Testis (tissue), 3 donors: ENCODE results near the gene KCNQ5. TPM values are rescaled to one million over a fixed set of nuclear protein-coding genes. Genes with fewer than 3 reads are reported as not detected.

Experiments
- DNase-seq: peaks from one replicate; pipeline ENCODE4 v3.0.0-alpha.2; 2019
- H3K27ac ChIP-seq, 2 donors: fragments of 200-600 bp; sonication (generic); one replicate each; pipeline ENCODE4 v1.5.1; 2019
- H3K27me3 ChIP-seq: fragments of 200-600 bp; sonication (generic); one replicate; pipeline ENCODE4 v1.5.1; 2019
- H3K36me3 ChIP-seq: fragments of 200-600 bp; sonication (generic); one replicate; pipeline ENCODE4 v1.5.1; 2017; ENCODE audit warnings: low read depth; ENCODE audit errors: missing control alignments
- H3K4me1 ChIP-seq: fragments of 200-600 bp; sonication (generic); one replicate; pipeline ENCODE4 v1.5.1; 2019
- H3K4me3 ChIP-seq, 2 donors: fragments of 200-600 bp; sonication (generic); one replicate each; pipeline ENCODE4 v1.5.1; 2017 to 2019
- H3K9me3 ChIP-seq: fragments of 200-600 bp; sonication (generic); one replicate; pipeline ENCODE4 v1.5.1; 2017
- POLR2A ChIP-seq: fragments of 450-650 bp; IDR thresholded peaks from one replicate; pipeline ENCODE4 v1.6.1; 2017; ENCODE audit warnings: antibody characterized with exemption, mild to moderate bottlenecking, moderate library complexity
- WGBS, 2 donors: methylation state at CpG; one replicate each; pipeline ENCODE4 v1.1.5; 2018; 5-methylcytosine and 5-hydroxymethylcytosine counted together
- intact Hi-C: fragments of 100-400 bp; cut with DNase I; formaldehyde crosslinking; loops from one replicate; pipeline ENCODE4 v1.15.1; 2023; ENCODE audit warnings: low total_unique reads
- polyA plus RNA-seq: library from polyadenylated mRNA; stranded (reverse); fragments of 350-450 nt; fragmentation: Illumina TruSeq; extraction: RNeasy Lipid Tissue Mini Kit (QIAGEN cat#74804); gene quantifications from one replicate; pipeline ENCODE4 v1.2.3, GENCODE V29; 2014; ENCODE audit warnings: low read depth, low replicate concordance; ENCODE audit not compliant: insufficient read depth
- total RNA-seq, 2 donors: library from RNA; depleted of rRNA; stranded (reverse); fragments of >200 nt; gene quantifications; one replicate each; pipeline ENCODE4 v1.2.3, GENCODE V29; 2016
- TF ChIP-seq, protein P1 (sequence below), 3 experiments: fragments of 450-650 bp in 2 of 3; fragments of 200-600 bp in 1 of 3; sonication (generic) in 1 of 3; IDR thresholded peaks; one replicate each; pipeline ENCODE4 v1.5.1; 2016 to 2019; ENCODE audit warnings: antibody characterized with exemption in 3 of 3, mild to moderate bottlenecking in 2 of 3, moderate library complexity in 1 of 3

The KCNQ5 gene
- total and polyA plus RNA-seq, 3 donors from 2014 or later, result 0.43 to 1.1 (median 0.73) TPM

DNA sequence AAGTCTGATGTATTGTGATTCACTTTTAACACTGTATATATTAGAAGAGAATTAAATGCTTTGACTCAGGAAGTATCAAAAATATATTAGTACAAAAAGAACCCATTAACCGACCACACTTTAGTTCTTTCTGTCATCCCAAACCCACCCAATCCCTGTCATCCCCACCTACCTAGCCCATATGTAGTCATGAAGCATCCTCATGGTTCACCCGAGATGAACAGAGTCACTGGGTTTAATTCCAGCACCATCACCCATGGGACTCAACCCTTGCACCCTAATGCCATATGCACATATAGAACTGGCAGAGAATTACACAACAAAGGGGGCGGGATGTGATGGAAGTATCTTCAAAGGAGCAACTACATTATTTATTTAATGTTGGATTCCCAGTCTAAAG, 462.0 kb downstream of the KCNQ5 start:
- no peak overlapping the region for H3K4me3 ChIP-seq
- H3K27ac ChIP-seq, result no peak overlapping the region
- TF ChIP-seq, protein P1, sequence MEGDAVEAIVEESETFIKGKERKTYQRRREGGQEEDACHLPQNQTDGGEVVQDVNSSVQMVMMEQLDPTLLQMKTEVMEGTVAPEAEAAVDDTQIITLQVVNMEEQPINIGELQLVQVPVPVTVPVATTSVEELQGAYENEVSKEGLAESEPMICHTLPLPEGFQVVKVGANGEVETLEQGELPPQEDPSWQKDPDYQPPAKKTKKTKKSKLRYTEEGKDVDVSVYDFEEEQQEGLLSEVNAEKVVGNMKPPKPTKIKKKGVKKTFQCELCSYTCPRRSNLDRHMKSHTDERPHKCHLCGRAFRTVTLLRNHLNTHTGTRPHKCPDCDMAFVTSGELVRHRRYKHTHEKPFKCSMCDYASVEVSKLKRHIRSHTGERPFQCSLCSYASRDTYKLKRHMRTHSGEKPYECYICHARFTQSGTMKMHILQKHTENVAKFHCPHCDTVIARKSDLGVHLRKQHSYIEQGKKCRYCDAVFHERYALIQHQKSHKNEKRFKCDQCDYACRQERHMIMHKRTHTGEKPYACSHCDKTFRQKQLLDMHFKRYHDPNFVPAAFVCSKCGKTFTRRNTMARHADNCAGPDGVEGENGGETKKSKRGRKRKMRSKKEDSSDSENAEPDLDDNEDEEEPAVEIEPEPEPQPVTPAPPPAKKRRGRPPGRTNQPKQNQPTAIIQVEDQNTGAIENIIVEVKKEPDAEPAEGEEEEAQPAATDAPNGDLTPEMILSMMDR (IDR thresholded peaks at IDR 0.05), result no peak
- TF ChIP-seq POLR2A, result no peak
- H3K4me1 ChIP-seq, result no peaks in the 10 kb centered on the region
- DNase-seq, result no peak
- 84 to 87% methylated on average over 3 of the region's 3 CpGs for WGBS, 2 donors
- no peaks in the 10 kb centered on the region for H3K27me3 ChIP-seq
- intact Hi-C loops, result no loop called here
- no peaks in the 10 kb centered on the region for H3K36me3 ChIP-seq
- no peaks in the 10 kb centered on the region for H3K9me3 ChIP-seq

DNA sequence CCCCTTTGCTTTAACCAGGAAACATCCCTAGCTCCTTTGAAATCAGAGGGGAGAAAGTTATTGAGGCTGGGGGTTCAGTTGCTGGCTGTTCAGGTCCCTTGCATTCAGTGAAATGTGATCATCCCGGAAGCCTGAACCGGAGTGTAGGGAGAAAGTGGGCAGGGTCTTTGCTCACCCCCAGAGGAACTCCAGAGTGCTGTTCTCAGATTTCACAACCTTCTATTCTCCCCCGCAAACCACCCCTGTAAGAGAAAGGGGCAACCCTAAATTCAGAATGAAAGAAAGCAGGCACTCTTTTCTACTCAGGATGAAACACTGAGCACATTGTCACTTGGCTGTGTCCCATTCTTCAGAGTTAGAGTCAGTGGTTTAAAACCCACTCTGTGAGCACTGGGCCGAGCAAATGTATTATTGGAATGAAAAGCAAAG, 463.6 kb downstream of the KCNQ5 start:
- no peak overlapping the region for H3K27ac ChIP-seq
- no peaks in the 10 kb centered on the region for H3K36me3 ChIP-seq
- H3K4me1 ChIP-seq, result no peaks in the 10 kb centered on the region
- WGBS, 2 donors, result 56 to 69% methylated on average over 4 of the region's 4 CpGs
- no peak overlapping the region for H3K4me3 ChIP-seq
- H3K27me3 ChIP-seq, result no peaks in the 10 kb centered on the region
- intact Hi-C loops, result no loop called here
- no peak for DNase-seq
- TF ChIP-seq, protein P1 (IDR thresholded peaks at IDR 0.05), result no peak
- TF ChIP-seq POLR2A, result no peak
- H3K9me3 ChIP-seq, result no peaks in the 10 kb centered on the region

DNA sequence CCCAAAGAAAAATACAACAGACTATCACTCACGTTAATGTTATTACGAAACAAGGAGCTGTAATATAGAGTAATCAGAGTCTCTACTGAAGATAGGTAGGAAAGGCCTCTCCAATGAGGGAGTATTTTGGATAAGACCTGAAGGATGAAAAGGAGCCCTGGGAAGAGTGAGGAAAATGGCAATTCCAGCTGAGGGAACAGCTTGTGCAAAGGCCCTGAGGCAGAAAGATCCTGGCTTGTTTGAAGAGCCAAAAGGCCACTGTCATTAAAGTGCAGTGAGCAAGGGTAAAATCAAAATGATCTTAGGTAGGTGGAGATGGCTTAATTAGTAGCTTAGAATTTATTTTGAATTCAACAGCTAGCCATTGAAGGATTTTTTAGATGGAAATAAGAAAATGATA, 464.9 kb downstream of the KCNQ5 start:
- no peak for TF ChIP-seq POLR2A
- TF ChIP-seq, protein P1 (IDR thresholded peaks at IDR 0.05), result no peak
- no peaks in the 10 kb centered on the region for H3K9me3 ChIP-seq
- no peak for DNase-seq
- 93 to 94% methylated on average over 2 of the region's 2 CpGs for WGBS, 2 donors
- H3K4me3 ChIP-seq, result no peak overlapping the region
- H3K27ac ChIP-seq, result no peak overlapping the region
- H3K4me1 ChIP-seq, result no peaks in the 10 kb centered on the region
- no peaks in the 10 kb centered on the region for H3K27me3 ChIP-seq
- intact Hi-C loops, result no loop called here
- no peaks in the 10 kb centered on the region for H3K36me3 ChIP-seq

DNA sequence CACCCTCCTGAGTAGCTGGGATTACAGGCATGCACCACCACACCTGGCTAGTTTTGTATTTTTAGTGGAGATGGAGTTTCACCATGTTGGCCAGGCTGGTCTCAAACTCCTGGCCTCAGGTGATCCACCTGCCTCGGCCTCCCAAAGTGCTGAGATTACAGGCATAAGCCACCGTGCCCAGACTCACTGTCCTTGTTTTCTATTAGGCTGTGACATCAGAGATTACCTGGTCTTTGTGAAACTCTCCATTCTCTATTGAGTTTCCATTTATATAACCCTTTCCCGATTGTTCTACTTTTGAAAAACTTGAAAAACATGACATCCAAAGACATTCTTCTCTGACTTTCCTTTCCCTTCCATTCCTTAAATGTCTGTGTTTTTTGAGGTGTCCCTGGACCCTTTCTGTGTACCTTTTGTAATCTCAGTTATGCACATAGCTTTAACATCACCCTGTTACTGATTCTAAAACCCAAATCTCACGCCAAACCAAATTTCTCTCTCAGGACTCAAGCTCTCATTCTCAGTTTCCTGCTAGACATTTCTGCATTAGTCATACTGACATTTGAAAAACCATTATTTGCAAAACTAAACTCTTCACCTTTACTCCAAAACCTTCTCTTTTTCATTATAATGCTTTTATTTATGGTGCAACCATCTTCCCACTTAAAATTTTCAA, 466.4 kb downstream of the KCNQ5 start:
- H3K9me3 ChIP-seq, result no peaks in the 10 kb centered on the region
- no peak overlapping the region for H3K4me3 ChIP-seq
- WGBS, 2 donors, result 94 to 97% methylated on average over 4 of the region's 4 CpGs
- H3K36me3 ChIP-seq, result no peaks in the 10 kb centered on the region
- no peak overlapping the region for H3K27ac ChIP-seq
- no peaks in the 10 kb centered on the region for H3K27me3 ChIP-seq
- intact Hi-C loops, result no loop called here
- TF ChIP-seq, protein P1 (IDR thresholded peaks at IDR 0.05), result no peak
- no peak for TF ChIP-seq POLR2A
- H3K4me1 ChIP-seq, result no peaks in the 10 kb centered on the region
- DNase-seq, result no peak

DNA sequence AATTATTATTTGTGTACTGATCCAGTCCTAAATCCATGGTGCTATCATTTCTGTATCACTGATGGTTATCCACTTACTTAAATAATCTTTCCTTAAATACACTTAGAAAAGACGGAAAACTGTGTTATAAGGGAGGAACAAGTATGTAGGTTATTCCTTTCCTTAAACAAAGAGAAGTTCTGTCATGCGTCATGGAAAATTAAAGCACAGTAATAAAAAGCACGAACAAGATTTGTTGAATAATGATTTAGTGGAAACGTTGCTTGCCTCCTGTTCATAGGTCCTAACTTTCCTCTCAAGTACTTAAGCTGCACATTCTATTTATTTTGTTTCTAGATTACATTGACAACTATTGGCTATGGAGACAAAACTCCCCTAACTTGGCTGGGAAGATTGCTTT, 483.1 kb downstream of the KCNQ5 start:
- no peak for DNase-seq
- 36 to 52% methylated on average over 4 of the region's 4 CpGs for WGBS, 2 donors

More for the DNA sequence above, 483.1 kb downstream of the KCNQ5 start:
- TF ChIP-seq, protein P1 (IDR thresholded peaks at IDR 0.05), result no peak
- no peak for TF ChIP-seq POLR2A
- no peak overlapping the region for H3K4me3 ChIP-seq
- H3K36me3 ChIP-seq, result no peaks in the 10 kb centered on the region
- H3K4me1 ChIP-seq, result no peaks in the 10 kb centered on the region
- no peak overlapping the region for H3K27ac ChIP-seq
- H3K9me3 ChIP-seq, result no peaks in the 10 kb centered on the region
- intact Hi-C loops, result no loop called here
- H3K27me3 ChIP-seq, result no peaks in the 10 kb centered on the region
